Gastroesophageal sphincter (tissue), 3 donors: Measurements from ENCODE around the gene DET1.

ENCODE experiments used
- EP300 ChIP-seq: sonication (generic); formaldehyde crosslinking; IDR thresholded peaks from one replicate; pipeline ENCODE4 v1.6.1; 2017; ENCODE audit warnings: antibody characterized with exemption, mild to moderate bottlenecking
- POLR2A ChIP-seq, 2 donors: fragments of 450-650 bp; IDR thresholded peaks; one replicate each; pipeline ENCODE4 v1.6.1; 2017; ENCODE audit warnings: antibody characterized with exemption in 2 of 2, mild to moderate bottlenecking in 2 of 2, moderate library complexity in 1 of 2
- POLR2AphosphoS5 ChIP-seq: sonication (generic); formaldehyde crosslinking; IDR thresholded peaks from one replicate; pipeline ENCODE4 v1.6.1; 2017; ENCODE audit warnings: antibody characterized with exemption
- TF ChIP-seq, protein P1 (sequence below), 4 experiments: fragments of 200-600 bp in 2 of 4; fragments of 450-650 bp in 2 of 4; sonication (generic) in 1 of 4; IDR thresholded peaks; one replicate each; pipeline ENCODE4 v1.5.1; 2017 to 2019; ENCODE audit warnings: antibody characterized with exemption in 4 of 4, mild to moderate bottlenecking in 2 of 4, moderate library complexity in 2 of 4

DNA sequence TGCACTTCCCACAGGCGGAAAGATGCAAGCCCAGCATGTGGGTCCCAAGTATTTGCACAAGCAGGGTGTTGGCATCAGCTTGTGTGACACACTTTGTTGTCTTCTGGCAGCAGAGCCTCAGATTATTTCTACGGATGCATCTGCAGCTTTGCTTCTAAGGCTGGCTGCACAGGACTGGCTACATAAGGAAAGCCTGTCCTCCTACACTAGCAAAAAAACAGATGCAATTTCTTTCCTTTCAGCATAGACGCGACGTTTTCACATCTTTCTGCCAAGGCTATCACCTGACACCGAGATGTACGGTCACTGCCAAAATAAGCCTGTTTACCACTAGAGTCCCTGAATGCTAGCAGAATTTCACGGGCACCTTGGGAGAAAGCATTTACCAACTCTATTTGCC lies 65.5 kb downstream of the DET1 start:
- TF ChIP-seq POLR2AphosphoS5, result no peak
- TF ChIP-seq EP300, result no peak
- no peak for TF ChIP-seq POLR2A (IDR thresholded peaks at IDR 0.05)
- TF ChIP-seq, protein P1, sequence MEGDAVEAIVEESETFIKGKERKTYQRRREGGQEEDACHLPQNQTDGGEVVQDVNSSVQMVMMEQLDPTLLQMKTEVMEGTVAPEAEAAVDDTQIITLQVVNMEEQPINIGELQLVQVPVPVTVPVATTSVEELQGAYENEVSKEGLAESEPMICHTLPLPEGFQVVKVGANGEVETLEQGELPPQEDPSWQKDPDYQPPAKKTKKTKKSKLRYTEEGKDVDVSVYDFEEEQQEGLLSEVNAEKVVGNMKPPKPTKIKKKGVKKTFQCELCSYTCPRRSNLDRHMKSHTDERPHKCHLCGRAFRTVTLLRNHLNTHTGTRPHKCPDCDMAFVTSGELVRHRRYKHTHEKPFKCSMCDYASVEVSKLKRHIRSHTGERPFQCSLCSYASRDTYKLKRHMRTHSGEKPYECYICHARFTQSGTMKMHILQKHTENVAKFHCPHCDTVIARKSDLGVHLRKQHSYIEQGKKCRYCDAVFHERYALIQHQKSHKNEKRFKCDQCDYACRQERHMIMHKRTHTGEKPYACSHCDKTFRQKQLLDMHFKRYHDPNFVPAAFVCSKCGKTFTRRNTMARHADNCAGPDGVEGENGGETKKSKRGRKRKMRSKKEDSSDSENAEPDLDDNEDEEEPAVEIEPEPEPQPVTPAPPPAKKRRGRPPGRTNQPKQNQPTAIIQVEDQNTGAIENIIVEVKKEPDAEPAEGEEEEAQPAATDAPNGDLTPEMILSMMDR (IDR thresholded peaks at IDR 0.05), result no peak
